B cell (primary cell): Measurements from ENCODE around the gene TIAM2.

Experiments used
- EZH2 ChIP-seq: IDR thresholded peaks from 2 replicates; pipeline ENCODE4 v1.6.1; 2012; ENCODE audit warnings: borderline replicate concordance, low read depth, mild to moderate bottlenecking, moderate library complexity, low read length; ENCODE audit not compliant: insufficient read depth, poor library complexity, severe bottlenecking
- TF ChIP-seq, protein P1 (sequence below): fragments of 200-600 bp; IDR thresholded peaks from one replicate; pipeline ENCODE4 v1.8.0; 2022; ENCODE audit warnings: antibody characterized with exemption, mild to moderate bottlenecking

GRCh38 chr6:154953644-154954043 is 41.5 kb upstream of the TIAM2 start:
- TF ChIP-seq, protein P1, sequence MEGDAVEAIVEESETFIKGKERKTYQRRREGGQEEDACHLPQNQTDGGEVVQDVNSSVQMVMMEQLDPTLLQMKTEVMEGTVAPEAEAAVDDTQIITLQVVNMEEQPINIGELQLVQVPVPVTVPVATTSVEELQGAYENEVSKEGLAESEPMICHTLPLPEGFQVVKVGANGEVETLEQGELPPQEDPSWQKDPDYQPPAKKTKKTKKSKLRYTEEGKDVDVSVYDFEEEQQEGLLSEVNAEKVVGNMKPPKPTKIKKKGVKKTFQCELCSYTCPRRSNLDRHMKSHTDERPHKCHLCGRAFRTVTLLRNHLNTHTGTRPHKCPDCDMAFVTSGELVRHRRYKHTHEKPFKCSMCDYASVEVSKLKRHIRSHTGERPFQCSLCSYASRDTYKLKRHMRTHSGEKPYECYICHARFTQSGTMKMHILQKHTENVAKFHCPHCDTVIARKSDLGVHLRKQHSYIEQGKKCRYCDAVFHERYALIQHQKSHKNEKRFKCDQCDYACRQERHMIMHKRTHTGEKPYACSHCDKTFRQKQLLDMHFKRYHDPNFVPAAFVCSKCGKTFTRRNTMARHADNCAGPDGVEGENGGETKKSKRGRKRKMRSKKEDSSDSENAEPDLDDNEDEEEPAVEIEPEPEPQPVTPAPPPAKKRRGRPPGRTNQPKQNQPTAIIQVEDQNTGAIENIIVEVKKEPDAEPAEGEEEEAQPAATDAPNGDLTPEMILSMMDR, result no peak
- TF ChIP-seq EZH2, result no peak
